ENCODE data around the gene SLC16A10.

- TF ChIP-seq, protein P1, sequence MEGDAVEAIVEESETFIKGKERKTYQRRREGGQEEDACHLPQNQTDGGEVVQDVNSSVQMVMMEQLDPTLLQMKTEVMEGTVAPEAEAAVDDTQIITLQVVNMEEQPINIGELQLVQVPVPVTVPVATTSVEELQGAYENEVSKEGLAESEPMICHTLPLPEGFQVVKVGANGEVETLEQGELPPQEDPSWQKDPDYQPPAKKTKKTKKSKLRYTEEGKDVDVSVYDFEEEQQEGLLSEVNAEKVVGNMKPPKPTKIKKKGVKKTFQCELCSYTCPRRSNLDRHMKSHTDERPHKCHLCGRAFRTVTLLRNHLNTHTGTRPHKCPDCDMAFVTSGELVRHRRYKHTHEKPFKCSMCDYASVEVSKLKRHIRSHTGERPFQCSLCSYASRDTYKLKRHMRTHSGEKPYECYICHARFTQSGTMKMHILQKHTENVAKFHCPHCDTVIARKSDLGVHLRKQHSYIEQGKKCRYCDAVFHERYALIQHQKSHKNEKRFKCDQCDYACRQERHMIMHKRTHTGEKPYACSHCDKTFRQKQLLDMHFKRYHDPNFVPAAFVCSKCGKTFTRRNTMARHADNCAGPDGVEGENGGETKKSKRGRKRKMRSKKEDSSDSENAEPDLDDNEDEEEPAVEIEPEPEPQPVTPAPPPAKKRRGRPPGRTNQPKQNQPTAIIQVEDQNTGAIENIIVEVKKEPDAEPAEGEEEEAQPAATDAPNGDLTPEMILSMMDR (IDR thresholded peaks at IDR 0.05): no peak
- TF ChIP-seq EP300 (IDR thresholded peaks at IDR 0.05; ENCODE audit: low read depth) (no peak), POLR2AphosphoS5 (IDR thresholded peaks at IDR 0.05) (no peak)
Observed at GRCh38 chr6:111113336-111114086, 26.2 kb downstream of the SLC16A10 start.
